GM12801 (cell line): ENCODE measurements around the gene TRMO.

Experiments used
- CTCF ChIP-seq: IDR thresholded peaks from one replicate; pipeline ENCODE4 v1.5.1; 2011; ENCODE audit warnings: control low read depth; ENCODE audit not compliant: insufficient read length; ENCODE audit errors: extremely low read depth

The TRMO gene

GRCh38 chr9:97906236-97906831, 16.0 kb downstream of the TRMO start:
- no peak for TF ChIP-seq CTCF

- TF ChIP-seq CTCF, result no peak
These were observed 17.1 kb downstream of the TRMO start for GRCh38 chr9:97905228-97905627.

GRCh38 chr9:97904725-97905124, 17.6 kb downstream of the TRMO start:
- TF ChIP-seq CTCF, result no peak

- no peak for TF ChIP-seq CTCF
These were observed 19.1 kb downstream of the TRMO start for GRCh38 chr9:97903177-97903576.

GRCh38 chr9:97900738-97901565, 21.3 kb downstream of the TRMO start:
- TF ChIP-seq CTCF, result no peak

- no peak for TF ChIP-seq CTCF
These were observed 22.1 kb downstream of the TRMO start for GRCh38 chr9:97900103-97900737.

- TF ChIP-seq CTCF, result no peak
These were observed 26.5 kb downstream of the TRMO start for GRCh38 chr9:97895695-97896332.
